ENCODE results near the gene AUTS2. TPM values are rescaled to one million over a fixed set of nuclear protein-coding genes. Genes with fewer than 3 reads are reported as not detected.

Gene AUTS2
- total and polyA plus RNA-seq, 4 donors, result 4.9 to 24.4 (median 7.0) TPM

GRCh38 chr7:70612811-70613210 lies 1014.5 kb downstream of the AUTS2 start (continued):
- no peak for TF ChIP-seq SP1 (IDR thresholded peaks at IDR 0.05)
- TF ChIP-seq HNF4A (conservative IDR thresholded peaks at IDR 0.05), result no peak

DNA sequence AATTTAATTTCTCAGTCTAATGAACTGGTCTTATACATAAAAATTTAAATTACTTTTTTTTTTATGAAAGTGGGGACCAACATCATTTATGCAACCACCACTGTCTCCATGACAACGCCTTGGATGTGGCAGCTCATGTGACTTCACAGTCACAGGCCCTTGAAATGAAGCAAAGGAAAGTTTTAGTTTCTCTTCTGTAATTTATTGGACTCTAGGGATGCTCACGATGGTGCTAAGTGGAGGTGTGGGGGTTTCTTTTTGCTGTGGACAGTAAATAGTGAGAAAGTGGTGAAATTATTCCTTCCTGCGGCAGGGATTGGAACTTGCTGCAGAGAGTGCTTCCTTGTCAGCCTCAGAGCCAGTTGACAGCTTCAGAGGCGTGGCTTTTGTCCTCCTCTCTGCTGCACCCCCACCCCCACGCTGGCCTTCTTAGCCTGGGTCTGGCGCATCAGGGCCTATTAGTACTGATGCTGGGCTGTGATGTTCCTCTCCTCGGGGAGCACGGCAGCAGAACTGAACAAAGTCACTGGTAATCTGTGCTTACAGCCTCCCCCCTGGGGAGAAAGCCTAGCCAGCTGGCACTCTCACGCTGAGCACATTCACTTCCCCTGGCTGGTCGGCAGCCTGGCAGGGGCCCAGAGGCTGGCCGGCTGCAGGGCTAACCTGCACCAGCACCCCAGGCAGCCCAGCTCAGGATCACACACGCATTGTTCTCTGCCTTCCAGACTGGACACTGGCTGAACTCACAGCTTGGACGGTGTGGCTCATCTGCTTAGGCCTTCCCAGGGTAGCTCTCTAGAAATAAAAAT lies 1016.2 kb downstream of the AUTS2 start:
- peaks cover 0 to 3% (median 0%) of the 10 kb centered on the region in 4 donors for H3K36me3 ChIP-seq (ENCODE audit: control insufficient read depth in 4 of 4, insufficient read depth in 3 of 4, low read depth in 1 of 4, low read length in 3 of 4)
- H3K9me3 ChIP-seq (ENCODE audit: control insufficient read depth in 4 of 4, low read length in 3 of 4), result no peaks in the 10 kb centered on the region
- H3K4me3 ChIP-seq (ENCODE audit: low read depth in 1 of 3, low read length in 3 of 3), result no peak overlapping the region
- H3K27me3 ChIP-seq (ENCODE audit: control insufficient read depth in 4 of 4, insufficient read depth in 4 of 4, low read length in 3 of 4), result no peaks in the 10 kb centered on the region
- no peak overlapping the region for H3K9ac ChIP-seq (ENCODE audit: low read depth in 1 of 2, low read length in 2 of 2)
- no peak overlapping the region for H3K27ac ChIP-seq (ENCODE audit: low read depth in 1 of 2, low read length in 2 of 2)
- peaks cover 0 to 33% (median 13%) of the 10 kb centered on the region in 4 donors for H3K4me1 ChIP-seq (ENCODE audit: control insufficient read depth in 4 of 4, insufficient read depth in 4 of 4, low read length in 3 of 4)
- 19% methylated on average over 13 of the region's 13 CpGs for WGBS
- no peak for DNase-seq (ENCODE audit: low spot score)
- peak; percentile 32 for TF ChIP-seq NR2F2 (IDR thresholded peaks at IDR 0.05)
- TF ChIP-seq YY1 (IDR thresholded peaks at IDR 0.05), result peak; percentile 53
- TF ChIP-seq HNF4G (IDR thresholded peaks at IDR 0.05), result peak; percentile 10
- TF ChIP-seq TAF1 (conservative IDR thresholded peaks at IDR 0.05), result no peak
- peak; percentile 42 for TF ChIP-seq REST (IDR thresholded peaks at IDR 0.05)
- TF ChIP-seq FOXA1 (IDR thresholded peaks at IDR 0.05), result no peak
- peak; percentile 50 to 61 for TF ChIP-seq RAD21 (IDR thresholded peaks at IDR 0.05)
- no peak for TF ChIP-seq GABPA (IDR thresholded peaks at IDR 0.05 in 1 of 2, conservative IDR thresholded peaks at IDR 0.05 in 1 of 2)
- TF ChIP-seq JUND (IDR thresholded peaks at IDR 0.05), result peak in 1 of 2 donors; percentile 16
- peak; percentile 38 for TF ChIP-seq SP1 (IDR thresholded peaks at IDR 0.05)
- no peak for TF ChIP-seq ZBTB33 (IDR thresholded peaks at IDR 0.05)
- no peak for TF ChIP-seq ATF3 (IDR thresholded peaks at IDR 0.05)
- peak; percentile 31 to 65 for TF ChIP-seq RXRA (IDR thresholded peaks at IDR 0.05)
- peak; percentile 43 for TF ChIP-seq MAX (IDR thresholded peaks at IDR 0.05)
- TF ChIP-seq HNF4A (conservative IDR thresholded peaks at IDR 0.05), result peak in 1 of 2 donors; percentile 42
- TF ChIP-seq, protein P1, sequence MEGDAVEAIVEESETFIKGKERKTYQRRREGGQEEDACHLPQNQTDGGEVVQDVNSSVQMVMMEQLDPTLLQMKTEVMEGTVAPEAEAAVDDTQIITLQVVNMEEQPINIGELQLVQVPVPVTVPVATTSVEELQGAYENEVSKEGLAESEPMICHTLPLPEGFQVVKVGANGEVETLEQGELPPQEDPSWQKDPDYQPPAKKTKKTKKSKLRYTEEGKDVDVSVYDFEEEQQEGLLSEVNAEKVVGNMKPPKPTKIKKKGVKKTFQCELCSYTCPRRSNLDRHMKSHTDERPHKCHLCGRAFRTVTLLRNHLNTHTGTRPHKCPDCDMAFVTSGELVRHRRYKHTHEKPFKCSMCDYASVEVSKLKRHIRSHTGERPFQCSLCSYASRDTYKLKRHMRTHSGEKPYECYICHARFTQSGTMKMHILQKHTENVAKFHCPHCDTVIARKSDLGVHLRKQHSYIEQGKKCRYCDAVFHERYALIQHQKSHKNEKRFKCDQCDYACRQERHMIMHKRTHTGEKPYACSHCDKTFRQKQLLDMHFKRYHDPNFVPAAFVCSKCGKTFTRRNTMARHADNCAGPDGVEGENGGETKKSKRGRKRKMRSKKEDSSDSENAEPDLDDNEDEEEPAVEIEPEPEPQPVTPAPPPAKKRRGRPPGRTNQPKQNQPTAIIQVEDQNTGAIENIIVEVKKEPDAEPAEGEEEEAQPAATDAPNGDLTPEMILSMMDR (IDR thresholded peaks at IDR 0.05; ENCODE audit: low read depth, low read length, missing input control), result no peak
- TF ChIP-seq EGR1 (IDR thresholded peaks at IDR 0.05; ENCODE audit: low read depth in 2 of 2), result no peak
- TF ChIP-seq FOXA2 (IDR thresholded peaks at IDR 0.05), result no peak
